GM18505 (cell line): Measurements from ENCODE around the gene TOMM7.
"Not testable (repeated sequence)": the region's sequence is repeated elsewhere in the genome, so short reads cannot be mapped to it uniquely, and the experiment has no call there.

Experiments used
- ATAC-seq: cut with Tn5 transposase; IDR thresholded peaks from one replicate; pipeline ENCODE4 v1.9.1; 2021; ENCODE audit not compliant: unreplicated experiment
- POLR2A ChIP-seq: IDR thresholded peaks from 4 replicates; pipeline ENCODE4 v1.6.1; 2011; ENCODE audit warnings: borderline replicate concordance; ENCODE audit not compliant: insufficient read depth, insufficient read length; ENCODE audit errors: extremely low read depth

TOMM7 gene

GRCh38 chr7:22858640-22859561 lies 36.3 kb upstream of the TOMM7 start:
- no peak for TF ChIP-seq POLR2A
- ATAC-seq = no peak

DNA sequence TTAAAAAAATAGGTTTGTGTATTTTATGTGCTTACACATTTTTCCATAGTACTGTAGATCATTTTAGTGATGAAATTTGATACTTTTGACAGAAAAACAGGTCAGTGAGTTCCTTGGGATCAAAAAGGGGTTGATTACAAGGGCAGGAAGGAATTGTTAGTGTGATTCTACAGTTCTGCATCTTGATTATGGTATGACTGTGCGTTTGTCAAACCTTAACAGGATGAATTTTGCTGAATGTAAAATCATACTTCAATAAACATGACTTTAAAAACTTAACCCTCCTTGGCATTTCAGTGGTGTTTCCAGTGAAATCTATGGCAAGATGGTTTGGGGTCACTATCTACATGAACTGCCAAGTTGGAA lies 35.6 kb upstream of the TOMM7 start:
- no peak for ATAC-seq
- no peak for TF ChIP-seq POLR2A

- no peak for TF ChIP-seq POLR2A
- no peak for ATAC-seq
Observed at GRCh38 chr7:22856416-22856815, 33.8 kb upstream of the TOMM7 start.

- ATAC-seq = no peak
- no peak for TF ChIP-seq POLR2A
Observed at GRCh38 chr7:22855049-22855392, 32.4 kb upstream of the TOMM7 start.

- peak; percentile 79 for ATAC-seq
Observed at GRCh38 chr7:22854158-22855048, 31.8 kb upstream of the TOMM7 start.

GRCh38 chr7:22853674-22854157 lies 31.1 kb upstream of the TOMM7 start:
- ATAC-seq = peak; percentile 22
- no peak for TF ChIP-seq POLR2A

More at GRCh38 chr7:22854158-22855048, 31.8 kb upstream of the TOMM7 start:
- TF ChIP-seq POLR2A = peak; percentile 93

GRCh38 chr7:22853138-22853537 lies 30.5 kb upstream of the TOMM7 start:
- no peak for ATAC-seq
- no peak for TF ChIP-seq POLR2A

- ATAC-seq = no peak
- no peak for TF ChIP-seq POLR2A
Observed at GRCh38 chr7:22851145-22851544, 28.5 kb upstream of the TOMM7 start.

GRCh38 chr7:22850394-22850793 lies 27.7 kb upstream of the TOMM7 start:
- ATAC-seq = not testable (repeated sequence)

GRCh38 chr7:22849662-22850061 lies 27.0 kb upstream of the TOMM7 start:
- ATAC-seq = no peak
- no peak for TF ChIP-seq POLR2A

DNA sequence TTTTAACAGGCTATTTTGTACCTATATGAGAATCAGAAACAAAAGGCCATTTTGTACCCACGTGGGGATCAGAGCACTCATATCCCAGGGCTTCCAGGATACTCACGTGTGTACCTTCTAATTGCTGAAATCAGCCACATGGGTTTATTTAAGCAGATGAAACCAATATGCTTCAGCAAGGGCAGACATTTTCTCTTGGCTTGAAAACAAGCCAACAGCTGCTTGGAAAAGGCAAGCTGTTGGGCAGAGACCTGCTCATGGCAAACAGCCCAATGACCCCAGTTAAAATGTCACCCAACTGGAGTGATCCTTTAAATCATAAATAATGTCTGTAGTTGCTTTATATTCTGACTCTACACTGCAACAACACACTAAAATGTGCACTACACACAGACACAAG lies 26.5 kb upstream of the TOMM7 start:
- no peak for TF ChIP-seq POLR2A
- ATAC-seq = no peak

DNA sequence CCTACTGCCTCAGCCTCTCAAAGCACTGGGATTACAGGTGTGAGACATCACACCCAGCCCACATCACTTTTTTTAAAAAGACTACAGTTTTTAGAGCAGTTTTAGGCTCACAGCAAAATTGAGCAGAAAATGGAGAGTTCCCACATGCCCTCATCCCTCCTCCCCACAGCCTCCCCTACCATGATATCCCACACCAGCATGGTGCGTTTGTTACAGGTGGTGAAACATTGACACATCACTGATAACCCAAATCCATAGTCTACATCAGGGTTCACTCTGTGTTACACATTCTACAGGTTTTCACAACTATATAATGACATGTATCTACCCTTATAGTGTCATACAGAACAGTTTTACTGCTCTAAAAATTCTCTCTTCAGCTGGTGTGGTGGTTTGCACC lies 24.3 kb upstream of the TOMM7 start:
- ATAC-seq = no peak
- no peak for TF ChIP-seq POLR2A

- TF ChIP-seq POLR2A = no peak
- no peak for ATAC-seq
Observed at GRCh38 chr7:22845221-22845834, 22.7 kb upstream of the TOMM7 start.
